Kidney (tissue), 14 donors: ENCODE measurements around the gene SLC47A1. TPM values are rescaled to one million over a fixed set of nuclear protein-coding genes. Genes with fewer than 3 reads are reported as not detected.

Experiments used
- DNase-seq, 5 donors: peaks; one replicate each; pipeline ENCODE4 v3.0.0-alpha.2; 2013 to 2020
- FAIRE-seq: peaks from 2 replicates; lab custom pipeline; 2012; peaks lifted over from hg19 to GRCh38; lab: Jason Lieb, UNC
- H3K27ac ChIP-seq, 2 donors: one replicate each; pipeline ENCODE4 v1.7.0; 2013; ENCODE audit warnings: low read depth in 2 of 2, low read length in 2 of 2, inconsistent platforms in 1 of 2
- H3K27me3 ChIP-seq: one replicate; pipeline ENCODE4 v1.7.1; 2013; ENCODE audit warnings: low read length, inconsistent platforms; ENCODE audit not compliant: control insufficient read depth, insufficient read depth
- H3K36me3 ChIP-seq, 3 donors: one replicate each; pipeline versions ENCODE4 v1.7.0 to v1.7.1; 2013; ENCODE audit warnings: low read length in 3 of 3, control low read depth in 1 of 3, inconsistent platforms in 1 of 3; ENCODE audit not compliant: insufficient read depth in 3 of 3, control insufficient read depth in 2 of 3
- H3K4me1 ChIP-seq, 3 donors: one replicate each; pipeline versions ENCODE4 v1.7.0 to v1.7.1; 2013; ENCODE audit warnings: low read length in 3 of 3, inconsistent platforms in 1 of 3, low read depth in 1 of 3; ENCODE audit not compliant: control insufficient read depth in 2 of 3, insufficient read depth in 2 of 3
- H3K4me3 ChIP-seq, 3 donors: one replicate each; pipeline versions ENCODE4 v1.7.0 to v1.8.1; 2013; ENCODE audit warnings: low read length in 3 of 3, control low read depth in 1 of 3, inconsistent platforms in 1 of 3
- H3K9ac ChIP-seq, 3 donors: one replicate each; pipeline versions ENCODE4 v1.7.0 to v1.7.1; 2013; ENCODE audit warnings: low read length in 3 of 3, control low read depth in 1 of 3, inconsistent platforms in 1 of 3
- H3K9me3 ChIP-seq, 3 donors: one replicate each; pipeline versions ENCODE4 v1.7.0 to v1.7.1; 2013; ENCODE audit warnings: low read length in 3 of 3, control low read depth in 1 of 3, inconsistent platforms in 1 of 3; ENCODE audit not compliant: control insufficient read depth in 2 of 3, insufficient read depth in 1 of 3
- intact Hi-C: fragments of 100-400 bp; cut with DNase I; formaldehyde crosslinking; loops from one replicate; pipeline ENCODE4 v1.11.1; 2022
- polyA plus RNA-seq: library from polyadenylated mRNA; stranded (reverse); fragments of 350-450 nt; fragmentation: Illumina TruSeq; extraction: RNeasy Lipid Tissue Mini Kit (QIAGEN cat#74804); gene quantifications from one replicate; pipeline ENCODE4 v1.2.3, GENCODE V29; 2014; ENCODE audit warnings: low read depth, low replicate concordance; ENCODE audit not compliant: insufficient read depth
- total RNA-seq: library from RNA; stranded (reverse); fragmentation: NEBNext Ultra II Directional; extraction: Animal tissue kit (Norgen Biotek cat#: 25700); gene quantifications from one replicate; pipeline ENCODE4 v1.2.1, GENCODE V29; 2021
- TF ChIP-seq, protein P1 (sequence below): IDR thresholded peaks from 3 replicates; pipeline ENCODE4 v1.5.1; 2012; ENCODE audit warnings: mild to moderate bottlenecking, moderate library complexity, borderline replicate concordance; ENCODE audit not compliant: insufficient read depth; ENCODE audit errors: extremely low read depth
- donor health status: control.
- donor health status: control.
- donor health status: control.
- donor health status: control.
- donor health status: control.
- donor health status: DM: yes; HTN: yes; CAD: no.
- donor health status: Normal renal cell carcinoma (clear cell type).

Gene SLC47A1
- total and polyA plus RNA-seq, 2 donors from 2014 or later: 26.0 to 94.8 TPM

- Histone ChIP-seq H3K36me3 (no peaks in the 10 kb centered on the region), H3K4me1 (peaks cover 0 to 2% (median 0%) of the 10 kb centered on the region in 3 donors), H3K9ac (no peak overlapping the region), H3K4me3 (no peak overlapping the region), H3K27me3 (no peaks in the 10 kb centered on the region), H3K9me3 (no peaks in the 10 kb centered on the region), H3K27ac (no peak overlapping the region)
- DNase-seq (no peak), FAIRE-seq (no peak)
- TF ChIP-seq, protein P1, sequence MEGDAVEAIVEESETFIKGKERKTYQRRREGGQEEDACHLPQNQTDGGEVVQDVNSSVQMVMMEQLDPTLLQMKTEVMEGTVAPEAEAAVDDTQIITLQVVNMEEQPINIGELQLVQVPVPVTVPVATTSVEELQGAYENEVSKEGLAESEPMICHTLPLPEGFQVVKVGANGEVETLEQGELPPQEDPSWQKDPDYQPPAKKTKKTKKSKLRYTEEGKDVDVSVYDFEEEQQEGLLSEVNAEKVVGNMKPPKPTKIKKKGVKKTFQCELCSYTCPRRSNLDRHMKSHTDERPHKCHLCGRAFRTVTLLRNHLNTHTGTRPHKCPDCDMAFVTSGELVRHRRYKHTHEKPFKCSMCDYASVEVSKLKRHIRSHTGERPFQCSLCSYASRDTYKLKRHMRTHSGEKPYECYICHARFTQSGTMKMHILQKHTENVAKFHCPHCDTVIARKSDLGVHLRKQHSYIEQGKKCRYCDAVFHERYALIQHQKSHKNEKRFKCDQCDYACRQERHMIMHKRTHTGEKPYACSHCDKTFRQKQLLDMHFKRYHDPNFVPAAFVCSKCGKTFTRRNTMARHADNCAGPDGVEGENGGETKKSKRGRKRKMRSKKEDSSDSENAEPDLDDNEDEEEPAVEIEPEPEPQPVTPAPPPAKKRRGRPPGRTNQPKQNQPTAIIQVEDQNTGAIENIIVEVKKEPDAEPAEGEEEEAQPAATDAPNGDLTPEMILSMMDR: no peak
- intact Hi-C loops: no loop called here
These were observed 47.2 kb upstream of the SLC47A1 start for GRCh38 chr17:19486351-19487023.

- Histone ChIP-seq H3K4me3 (no peak overlapping the region), H3K4me1 (peaks cover 0 to 2% (median 0%) of the 10 kb centered on the region in 3 donors), H3K36me3 (no peaks in the 10 kb centered on the region), H3K9ac (no peak overlapping the region), H3K27me3 (no peaks in the 10 kb centered on the region), H3K27ac (no peak overlapping the region), H3K9me3 (no peaks in the 10 kb centered on the region)
- intact Hi-C loops: no loop called here
- FAIRE-seq (no peak), DNase-seq (peak in 2 of 5 donors; percentile 27 to 53)
- TF ChIP-seq, protein P1: no peak
These were observed 46.5 kb upstream of the SLC47A1 start for GRCh38 chr17:19487024-19487600.

DNA sequence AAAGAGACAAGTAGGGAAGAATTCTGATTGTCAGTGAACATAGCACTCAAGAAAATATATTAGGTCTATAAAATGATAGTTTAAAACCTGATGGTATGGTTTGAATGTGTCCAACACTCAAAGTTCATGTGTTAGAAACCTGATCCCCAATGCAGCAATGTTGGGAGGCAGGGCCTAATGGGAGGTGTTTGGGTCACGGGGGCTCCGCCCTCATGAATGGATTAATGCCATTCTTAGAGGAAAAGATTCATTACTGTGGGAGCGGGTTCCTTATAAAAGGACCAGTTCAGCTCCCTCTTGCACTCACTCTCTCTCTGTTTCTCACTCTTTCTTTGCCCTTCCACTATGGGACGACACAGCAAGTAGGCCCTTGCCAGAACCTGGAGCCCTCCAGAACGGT lies 41.5 kb upstream of the SLC47A1 start:
- intact Hi-C loops: no loop called here
- no peak overlapping the region for H3K27ac ChIP-seq
- H3K9me3 ChIP-seq: no peaks in the 10 kb centered on the region
- H3K27me3 ChIP-seq: no peaks in the 10 kb centered on the region
- FAIRE-seq: no peak
- no peak overlapping the region for H3K4me3 ChIP-seq
- no peaks in the 10 kb centered on the region for H3K36me3 ChIP-seq
- TF ChIP-seq, protein P1: no peak
- DNase-seq: peak in 1 of 5 donors; percentile 61
- no peak overlapping the region for H3K9ac ChIP-seq
- no peaks in the 10 kb centered on the region for H3K4me1 ChIP-seq
